Activated T-cell treated with anti-CD3 and anti-CD28 coated beads for 24 hours (primary cell): Measurements from ENCODE around the gene ARHGEF17.

Experiments
- DNase-seq: peaks from one replicate; pipeline ENCODE4 v3.0.0-alpha.2; 2020; ENCODE audit warnings: low read depth

ARHGEF17 gene

DNA sequence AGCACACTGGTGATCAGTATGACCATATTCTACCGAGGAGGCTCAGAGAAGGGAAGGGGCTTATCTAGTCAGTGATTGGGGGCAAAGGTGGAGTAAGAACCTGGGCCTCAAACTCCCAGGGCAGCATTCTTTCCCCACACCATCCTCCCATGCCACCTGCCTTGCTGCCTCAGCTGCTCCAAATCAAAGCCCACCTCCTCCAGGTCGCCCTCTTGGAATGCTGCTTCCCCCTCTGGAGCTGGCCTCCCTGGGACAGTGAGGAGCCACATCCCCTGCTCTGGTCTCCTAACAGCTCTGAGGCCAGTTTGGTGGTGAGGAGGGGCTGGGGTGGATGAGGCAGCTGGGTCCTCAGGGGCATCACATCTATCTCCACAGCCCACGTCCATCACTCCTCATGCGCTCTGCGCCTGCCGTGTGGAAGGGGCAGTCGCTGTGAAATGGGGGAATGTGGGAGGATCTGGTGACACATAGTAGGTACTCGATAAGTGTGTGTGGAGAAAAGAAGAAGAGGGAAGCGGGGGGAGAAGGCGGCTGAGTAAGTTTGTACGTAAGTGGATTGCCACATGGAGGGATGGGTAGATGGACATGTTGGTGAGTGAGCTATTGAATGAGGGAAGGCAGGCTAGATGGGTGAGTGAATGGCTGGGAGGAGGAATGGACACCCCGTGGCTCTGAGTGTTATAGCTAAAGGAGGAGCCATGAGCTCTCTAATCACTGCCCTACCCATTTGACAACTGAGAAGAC, 16.1 kb upstream of the ARHGEF17 start:
- no peak for DNase-seq

DNA sequence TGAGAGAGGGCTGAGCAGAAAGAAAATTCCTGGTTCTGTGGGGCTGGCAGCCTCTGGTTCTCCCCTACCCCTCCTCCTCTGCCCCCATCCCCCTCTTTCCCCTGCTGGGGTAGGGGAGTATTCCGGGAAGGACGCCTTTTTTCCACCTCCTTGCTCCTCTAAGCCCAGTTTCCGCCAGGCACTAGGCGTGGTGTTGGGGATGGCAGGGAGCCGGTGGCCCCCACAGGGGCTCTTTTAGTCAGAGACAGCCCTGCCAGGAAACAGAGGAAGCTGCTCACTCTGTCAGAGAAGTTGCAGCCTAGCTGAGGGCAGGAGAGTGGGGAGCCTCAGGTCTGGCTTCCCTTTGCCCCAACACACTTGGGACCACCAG, 15.6 kb upstream of the ARHGEF17 start:
- DNase-seq: no peak

DNA sequence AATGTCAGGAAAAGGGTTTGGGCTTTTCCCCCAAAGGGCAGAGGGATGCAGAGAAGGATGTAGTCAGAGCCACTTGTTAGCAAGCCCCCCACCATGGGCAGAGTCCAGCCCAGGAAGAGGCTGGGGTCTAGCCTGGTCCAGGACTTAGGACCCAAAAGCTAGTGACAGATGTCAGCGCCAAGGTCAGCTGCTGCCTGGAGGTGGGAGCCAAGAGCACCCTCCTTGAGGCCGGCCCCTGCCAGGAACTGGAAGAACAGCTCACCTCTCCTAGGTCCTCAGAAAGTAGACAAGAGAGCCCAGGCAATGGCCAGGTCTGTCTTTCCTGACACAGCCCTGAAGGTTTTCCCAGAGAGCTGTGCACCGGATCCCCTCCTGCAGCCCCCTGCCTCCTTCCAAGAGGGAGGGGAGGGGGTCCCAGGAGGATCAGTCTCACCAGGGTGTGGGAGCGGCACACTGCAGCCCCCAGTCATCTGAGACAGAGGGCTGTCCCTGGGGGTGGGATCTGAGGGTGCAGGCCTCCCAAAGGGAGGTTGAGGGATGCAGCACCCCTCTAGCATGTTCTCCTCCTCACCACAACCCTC, 14.6 kb upstream of the ARHGEF17 start:
- DNase-seq: no peak

DNA sequence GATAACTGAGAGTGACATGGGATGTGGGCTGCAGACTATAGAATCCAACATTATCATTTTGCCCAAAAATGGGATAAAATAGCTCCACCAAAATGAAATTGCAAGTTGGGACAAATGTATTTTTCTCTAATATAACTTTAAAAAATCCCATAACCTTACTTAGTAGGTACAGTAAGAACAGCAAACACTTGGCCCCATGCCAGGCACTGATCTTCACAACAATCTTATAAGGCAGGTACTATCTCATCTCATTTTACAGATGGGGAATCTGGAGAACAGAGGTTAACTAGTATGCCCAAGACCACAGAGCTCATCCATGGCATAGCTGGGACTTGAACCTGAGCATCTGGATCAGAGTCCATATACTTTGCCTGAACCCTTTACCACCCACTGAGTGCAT, 13.5 kb upstream of the ARHGEF17 start:
- no peak for DNase-seq

DNA sequence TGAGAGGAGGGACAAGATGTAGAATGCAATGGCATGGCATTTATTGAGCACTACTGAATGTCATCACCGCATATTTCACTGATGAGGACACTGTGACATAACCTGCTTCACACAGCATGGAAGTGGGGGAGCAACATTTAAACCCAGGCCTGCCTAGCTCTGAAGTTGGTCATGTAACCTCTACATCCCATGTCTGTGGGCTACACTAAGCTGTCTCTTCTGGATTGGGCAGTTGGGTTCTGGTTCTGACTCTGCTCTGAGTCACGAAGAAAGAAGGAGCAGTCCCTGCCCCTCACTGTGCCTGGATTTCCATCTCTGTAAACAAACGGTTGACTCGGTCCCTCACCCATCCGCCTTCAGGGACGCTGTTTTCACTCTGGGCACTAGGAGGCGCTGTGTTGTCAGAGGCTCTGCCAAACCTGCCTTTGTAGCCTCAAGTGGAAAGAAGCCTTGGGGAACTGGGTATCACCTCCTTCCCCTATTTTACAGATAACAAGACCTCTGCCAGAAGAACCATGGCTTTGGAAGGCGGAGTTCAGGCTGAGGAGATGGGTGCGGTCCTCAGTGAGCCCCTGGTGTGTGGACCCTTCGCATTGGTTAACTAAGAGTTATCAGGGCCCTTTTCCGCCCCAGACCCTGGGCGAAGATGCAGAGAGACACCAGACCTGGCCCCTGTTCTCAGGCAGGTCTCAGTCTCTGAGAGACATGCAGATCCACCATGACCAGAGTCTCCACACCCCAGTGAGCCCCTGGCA, 12.7 kb upstream of the ARHGEF17 start:
- DNase-seq: peak; percentile 69

DNA sequence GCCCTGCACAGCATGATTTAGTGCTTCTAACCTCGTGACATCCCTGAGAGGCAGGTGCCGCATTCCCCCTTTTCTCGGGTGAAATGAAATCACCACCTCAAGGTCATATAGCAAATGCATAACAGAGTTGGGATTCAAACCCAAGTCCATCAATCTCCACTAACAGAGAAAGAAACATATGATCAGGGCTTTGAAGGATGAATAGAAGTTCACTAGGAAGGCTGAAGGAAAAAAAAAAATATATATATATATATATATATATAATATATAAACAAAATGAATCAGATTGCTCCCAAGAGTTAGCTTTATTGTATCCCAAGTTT, 12.1 kb upstream of the ARHGEF17 start:
- no peak for DNase-seq

DNA sequence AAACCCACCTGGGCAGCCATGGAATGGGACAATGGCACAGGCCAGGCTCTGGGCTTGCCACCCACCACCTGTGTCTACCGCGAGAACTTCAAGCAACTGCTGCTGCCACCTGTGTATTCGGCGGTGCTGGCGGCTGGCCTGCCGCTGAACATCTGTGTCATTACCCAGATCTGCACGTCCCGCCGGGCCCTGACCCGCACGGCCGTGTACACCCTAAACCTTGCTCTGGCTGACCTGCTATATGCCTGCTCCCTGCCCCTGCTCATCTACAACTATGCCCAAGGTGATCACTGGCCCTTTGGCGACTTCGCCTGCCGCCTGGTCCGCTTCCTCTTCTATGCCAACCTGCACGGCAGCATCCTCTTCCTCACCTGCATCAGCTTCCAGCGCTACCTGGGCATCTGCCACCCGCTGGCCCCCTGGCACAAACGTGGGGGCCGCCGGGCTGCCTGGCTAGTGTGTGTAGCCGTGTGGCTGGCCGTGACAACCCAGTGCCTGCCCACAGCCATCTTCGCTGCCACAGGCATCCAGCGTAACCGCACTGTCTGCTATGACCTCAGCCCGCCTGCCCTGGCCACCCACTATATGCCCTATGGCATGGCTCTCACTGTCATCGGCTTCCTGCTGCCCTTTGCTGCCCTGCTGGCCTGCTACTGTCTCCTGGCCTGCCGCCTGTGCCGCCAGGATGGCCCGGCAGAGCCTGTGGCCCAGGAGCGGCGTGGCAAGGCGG, 11.4 kb upstream of the ARHGEF17 start:
- DNase-seq: no peak

DNA sequence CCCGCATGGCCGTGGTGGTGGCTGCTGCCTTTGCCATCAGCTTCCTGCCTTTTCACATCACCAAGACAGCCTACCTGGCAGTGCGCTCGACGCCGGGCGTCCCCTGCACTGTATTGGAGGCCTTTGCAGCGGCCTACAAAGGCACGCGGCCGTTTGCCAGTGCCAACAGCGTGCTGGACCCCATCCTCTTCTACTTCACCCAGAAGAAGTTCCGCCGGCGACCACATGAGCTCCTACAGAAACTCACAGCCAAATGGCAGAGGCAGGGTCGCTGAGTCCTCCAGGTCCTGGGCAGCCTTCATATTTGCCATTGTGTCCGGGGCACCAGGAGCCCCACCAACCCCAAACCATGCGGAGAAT, 10.9 kb upstream of the ARHGEF17 start:
- DNase-seq: no peak

DNA sequence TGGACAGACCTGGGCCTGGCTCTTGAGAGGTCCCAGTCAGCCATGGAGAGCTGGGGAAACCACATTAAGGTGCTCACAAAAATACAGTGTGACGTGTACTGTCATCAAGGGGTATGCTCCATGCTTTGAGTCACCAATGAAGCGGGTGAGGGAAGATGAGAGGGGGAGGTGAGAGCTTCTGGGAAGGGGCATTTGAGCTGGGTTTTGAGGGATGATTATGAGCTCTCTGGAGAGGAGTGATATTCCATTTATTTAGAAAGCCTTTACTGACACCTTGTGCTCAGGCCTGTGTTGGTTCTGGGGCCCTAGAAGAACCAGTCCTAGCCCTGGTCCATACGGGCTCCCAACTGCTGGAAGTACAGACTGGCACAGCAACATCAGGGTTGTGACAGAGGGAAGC, 10.4 kb upstream of the ARHGEF17 start:
- no peak for DNase-seq

DNA sequence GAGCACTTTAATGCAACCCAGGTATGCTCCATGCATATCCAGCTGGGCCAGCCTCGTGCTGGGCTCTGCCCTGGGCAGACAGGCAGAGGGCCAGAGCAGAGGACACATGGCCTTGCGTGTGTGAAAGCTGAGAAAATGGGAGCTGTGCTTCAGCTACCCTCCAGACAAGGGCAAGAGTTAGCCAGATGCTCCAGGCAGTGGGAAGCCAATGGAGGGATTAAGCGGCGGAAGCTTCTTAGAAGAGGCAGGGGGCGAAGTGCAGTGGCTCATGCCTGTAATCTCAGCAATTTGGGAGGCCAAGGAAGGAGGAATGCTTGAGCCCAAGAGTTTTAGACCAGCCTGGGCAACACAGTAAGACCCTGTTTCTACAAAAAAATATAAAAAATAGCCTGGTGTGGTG, 9.8 kb upstream of the ARHGEF17 start:
- DNase-seq: no peak

DNA sequence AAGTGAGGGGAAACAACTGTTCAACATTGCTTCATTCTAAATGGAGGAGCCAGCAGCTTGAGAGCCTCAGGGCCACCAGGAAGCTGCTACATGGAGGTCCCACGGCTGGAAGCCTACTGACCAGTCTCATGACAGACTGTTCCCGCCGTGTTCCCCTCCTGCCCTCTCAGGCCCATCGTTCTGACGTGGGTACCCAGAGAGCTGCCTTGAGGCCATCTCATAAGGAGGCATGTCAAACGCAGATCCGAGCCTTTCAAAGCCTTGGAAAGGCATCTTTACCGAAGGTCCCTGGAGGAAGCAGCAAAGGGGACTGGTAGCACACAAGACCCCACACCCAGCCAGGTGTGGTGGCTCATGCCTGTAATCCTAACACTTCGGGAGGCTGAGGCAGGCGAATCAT, 8.3 kb upstream of the ARHGEF17 start:
- no peak for DNase-seq

DNA sequence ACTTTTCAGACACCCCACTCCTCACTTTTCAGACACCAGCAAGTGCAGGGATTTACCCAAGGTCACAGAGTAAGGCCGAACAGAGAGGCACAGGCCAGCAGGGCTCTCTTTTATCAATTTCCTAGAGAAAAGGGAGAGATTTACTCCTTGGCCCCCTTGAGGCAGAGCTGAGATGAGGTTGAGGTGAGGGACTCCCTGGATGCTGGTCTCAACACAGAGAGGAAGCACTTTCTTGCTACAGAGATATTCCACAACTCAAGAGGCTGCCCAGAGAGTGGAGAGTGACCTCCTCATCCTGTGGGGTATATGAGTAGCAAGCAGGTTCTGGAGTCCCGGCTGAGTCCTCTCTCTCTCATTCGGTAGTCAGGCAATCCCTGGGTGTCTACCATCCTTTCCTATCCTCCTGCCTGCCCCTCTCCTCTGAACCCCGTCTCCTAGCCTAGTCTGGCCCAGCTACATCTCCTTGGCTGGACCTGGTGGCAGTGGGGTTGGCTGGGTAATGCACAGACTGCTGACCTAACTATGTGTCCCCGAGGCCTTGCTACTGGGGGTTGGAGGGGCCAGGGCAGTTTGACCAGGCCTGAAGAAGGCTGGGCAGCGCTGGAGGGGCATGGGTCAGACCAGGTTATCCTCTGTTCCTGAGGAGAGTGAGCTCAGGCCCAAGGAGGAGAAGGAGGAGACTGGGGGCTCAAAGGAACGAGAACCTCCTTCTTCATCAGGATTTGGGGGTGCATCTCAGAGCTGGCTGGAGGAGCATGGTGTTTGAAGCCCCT, 1.8 kb upstream of the ARHGEF17 start:
- DNase-seq: no peak

DNA sequence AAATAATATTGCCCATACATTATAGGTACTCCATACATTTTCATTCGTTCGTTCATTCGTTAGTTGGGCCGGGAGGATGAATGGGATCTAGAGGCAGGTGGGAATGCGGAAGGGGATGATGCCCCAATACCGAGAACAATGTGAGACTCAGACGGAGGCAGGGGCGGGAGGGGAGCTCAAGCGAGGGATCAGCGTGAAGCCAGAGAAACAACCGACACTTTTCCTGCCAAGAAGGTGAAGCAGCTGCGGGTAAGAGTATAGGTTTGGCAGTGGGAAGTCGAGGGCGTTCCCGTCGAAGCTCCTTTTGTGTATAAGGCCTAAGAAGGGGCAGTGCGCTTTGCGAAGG, 1.1 kb upstream of the ARHGEF17 start:
- DNase-seq: no peak

DNA sequence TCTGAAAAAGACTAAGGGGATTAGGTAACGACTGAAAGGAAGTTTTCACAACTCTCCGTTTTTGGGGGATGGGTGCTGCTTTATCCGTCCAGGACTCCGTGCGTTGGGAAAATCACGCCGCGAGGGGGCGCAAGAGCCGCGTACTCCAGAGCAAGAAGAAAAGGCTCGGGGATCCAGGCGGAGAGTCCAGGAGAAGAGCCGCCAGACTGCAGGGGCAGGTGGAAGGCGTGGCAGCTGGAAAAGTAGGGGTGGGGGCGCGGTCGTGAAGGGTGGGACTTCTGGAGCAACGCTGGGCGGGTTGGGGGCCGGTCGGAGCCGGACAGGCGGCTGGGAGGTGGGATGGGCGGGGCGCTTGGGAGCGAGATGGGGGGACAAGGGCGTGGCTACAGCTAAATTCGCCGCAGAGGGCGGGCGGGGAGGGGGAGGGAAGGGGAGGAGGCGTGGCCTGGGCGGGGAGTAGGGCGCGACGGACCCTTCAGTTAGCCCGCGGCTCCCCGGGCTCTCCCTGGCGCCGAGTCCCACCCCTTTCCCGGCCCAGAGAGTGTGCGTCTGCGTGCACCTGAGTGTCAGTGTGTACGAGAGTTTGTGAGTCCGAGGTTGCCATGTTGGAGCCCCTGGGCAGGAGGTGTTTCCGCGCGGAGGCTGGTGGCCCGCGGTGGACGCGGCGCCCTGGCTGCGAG, 613 bp upstream of the ARHGEF17 start:
- peak; percentile 85 for DNase-seq

DNA sequence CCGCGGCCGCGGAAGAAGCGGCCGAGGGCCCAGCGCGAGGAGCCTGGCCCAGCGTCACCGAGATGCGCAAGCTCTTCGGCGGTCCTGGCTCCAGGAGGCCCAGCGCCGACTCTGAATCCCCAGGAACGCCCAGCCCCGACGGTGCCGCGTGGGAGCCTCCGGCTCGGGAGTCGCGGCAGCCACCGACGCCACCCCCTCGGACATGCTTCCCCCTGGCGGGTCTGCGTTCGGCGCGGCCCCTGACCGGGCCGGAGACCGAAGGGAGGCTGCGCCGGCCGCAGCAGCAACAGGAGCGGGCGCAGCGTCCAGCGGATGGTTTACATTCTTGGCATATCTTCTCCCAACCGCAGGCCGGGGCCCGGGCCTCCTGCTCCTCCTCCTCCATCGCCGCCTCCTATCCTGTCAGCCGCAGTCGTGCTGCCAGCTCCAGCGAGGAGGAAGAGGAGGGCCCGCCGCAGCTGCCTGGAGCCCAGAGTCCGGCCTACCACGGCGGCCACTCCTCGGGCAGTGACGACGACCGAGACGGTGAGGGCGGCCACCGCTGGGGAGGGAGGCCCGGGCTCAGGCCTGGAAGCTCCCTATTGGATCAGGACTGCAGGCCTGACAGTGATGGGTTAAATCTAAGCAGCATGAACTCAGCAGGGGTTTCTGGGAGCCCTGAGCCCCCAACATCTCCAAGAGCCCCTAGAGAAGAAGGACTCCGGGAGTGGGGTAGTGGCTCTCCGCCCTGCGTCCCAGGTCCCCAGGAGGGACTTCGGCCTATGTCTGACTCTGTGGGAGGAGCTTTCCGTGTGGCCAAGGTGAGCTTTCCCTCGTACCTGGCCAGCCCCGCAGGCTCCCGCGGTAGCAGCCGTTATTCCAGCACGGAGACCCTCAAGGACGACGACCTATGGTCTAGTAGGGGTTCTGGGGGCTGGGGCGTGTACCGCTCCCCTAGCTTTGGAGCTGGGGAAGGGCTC, 1.2 kb downstream of the ARHGEF17 start:
- DNase-seq: no peak

DNA sequence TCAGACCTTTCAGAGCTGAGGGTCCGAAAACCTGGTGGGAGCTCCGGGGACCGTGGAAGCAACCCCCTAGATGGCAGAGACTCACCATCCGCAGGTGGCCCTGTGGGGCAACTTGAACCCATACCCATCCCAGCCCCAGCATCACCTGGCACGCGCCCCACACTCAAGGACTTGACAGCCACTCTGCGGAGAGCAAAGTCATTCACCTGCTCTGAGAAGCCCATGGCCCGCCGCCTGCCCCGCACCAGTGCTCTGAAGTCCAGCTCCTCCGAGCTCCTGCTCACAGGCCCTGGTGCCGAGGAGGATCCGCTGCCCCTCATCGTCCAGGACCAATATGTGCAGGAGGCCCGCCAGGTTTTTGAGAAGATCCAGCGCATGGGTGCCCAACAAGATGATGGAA, 2.0 kb downstream of the ARHGEF17 start:
- DNase-seq: no peak

DNA sequence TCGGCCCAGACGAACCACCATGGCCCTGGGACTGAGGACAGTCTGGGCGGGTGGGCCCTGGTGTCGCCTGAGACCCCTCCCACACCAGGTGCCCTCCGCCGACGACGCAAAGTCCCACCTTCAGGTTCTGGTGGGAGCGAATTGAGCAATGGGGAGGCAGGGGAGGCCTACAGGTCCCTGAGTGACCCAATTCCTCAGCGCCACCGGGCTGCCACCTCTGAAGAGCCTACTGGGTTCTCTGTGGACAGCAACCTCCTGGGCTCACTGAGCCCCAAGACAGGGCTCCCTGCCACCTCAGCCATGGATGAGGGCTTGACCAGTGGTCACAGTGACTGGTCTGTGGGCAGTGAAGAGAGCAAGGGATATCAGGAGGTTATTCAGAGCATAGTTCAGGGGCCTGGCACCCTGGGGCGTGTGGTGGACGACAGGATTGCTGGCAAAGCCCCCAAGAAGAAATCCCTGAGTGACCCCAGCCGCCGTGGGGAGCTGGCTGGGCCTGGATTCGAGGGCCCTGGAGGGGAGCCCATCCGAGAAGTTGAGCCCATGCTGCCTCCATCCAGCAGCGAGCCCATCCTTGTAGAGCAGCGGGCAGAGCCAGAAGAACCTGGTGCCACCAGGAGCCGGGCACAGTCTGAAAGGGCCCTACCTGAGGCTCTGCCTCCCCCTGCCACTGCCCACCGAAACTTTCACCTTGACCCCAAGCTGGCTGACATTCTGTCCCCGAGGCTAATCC, 2.8 kb downstream of the ARHGEF17 start:
- no peak for DNase-seq

DNA sequence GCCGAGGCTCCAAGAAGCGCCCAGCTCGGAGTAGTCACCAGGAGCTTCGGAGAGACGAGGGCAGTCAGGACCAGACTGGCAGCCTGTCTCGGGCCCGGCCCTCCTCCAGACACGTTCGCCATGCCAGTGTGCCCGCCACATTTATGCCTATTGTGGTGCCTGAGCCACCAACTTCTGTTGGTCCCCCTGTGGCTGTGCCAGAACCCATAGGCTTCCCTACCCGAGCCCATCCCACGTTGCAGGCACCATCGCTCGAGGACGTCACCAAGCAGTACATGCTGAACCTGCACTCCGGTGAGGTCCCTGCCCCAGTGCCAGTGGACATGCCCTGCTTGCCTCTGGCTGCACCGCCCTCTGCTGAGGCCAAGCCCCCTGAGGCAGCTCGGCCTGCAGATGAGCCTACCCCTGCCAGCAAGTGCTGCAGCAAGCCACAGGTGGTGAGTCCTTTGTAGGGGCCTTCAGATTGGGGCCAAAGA, 3.4 kb downstream of the ARHGEF17 start:
- no peak for DNase-seq

DNA sequence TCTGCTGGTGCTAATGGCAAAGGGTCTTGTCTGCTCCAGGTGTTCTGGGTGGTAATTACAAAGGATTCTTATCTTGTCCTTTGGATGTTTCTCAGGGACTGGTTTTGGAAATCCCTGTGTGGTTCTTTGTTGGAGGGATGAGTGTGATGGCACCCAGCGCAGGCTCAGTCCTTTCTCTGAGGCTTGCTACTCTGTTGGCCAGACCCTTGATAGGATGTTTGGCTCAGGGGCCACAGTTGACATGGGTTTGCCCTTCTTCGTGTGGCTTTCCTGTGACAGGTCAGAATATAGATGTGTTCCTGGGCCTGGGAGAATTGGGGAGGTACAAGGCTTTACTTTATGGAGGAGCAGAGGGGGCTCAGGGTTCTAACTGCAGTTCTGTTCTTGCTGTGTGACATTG, 4.0 kb downstream of the ARHGEF17 start:
- DNase-seq: no peak

DNA sequence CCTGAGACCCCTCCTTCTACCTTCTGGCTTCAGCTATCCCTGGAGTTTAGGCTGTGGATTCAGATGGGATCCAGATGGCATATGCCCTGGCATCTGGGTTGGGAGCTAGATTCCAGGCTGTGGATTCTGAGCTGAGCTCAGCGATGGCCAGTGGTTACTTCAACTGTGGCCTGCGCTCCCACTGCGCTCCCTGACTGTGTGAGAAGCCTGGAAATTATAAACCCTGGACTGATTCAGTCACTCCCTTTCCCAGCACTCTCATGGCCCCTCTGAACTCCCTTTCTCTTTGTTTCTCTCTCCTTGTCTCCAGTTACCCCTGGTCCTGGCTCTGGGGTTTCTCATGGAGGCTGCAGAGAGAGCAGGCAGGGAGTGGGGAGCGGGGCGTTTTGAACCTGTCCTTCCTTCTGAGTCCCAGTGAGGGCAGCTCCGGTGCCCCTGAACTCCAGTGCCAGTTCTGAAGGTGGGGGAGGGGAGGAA, 4.8 kb downstream of the ARHGEF17 start:
- no peak for DNase-seq
